HepG2 (cell line): ENCODE results near the gene NUFIP2.

Experiments
- GZF1 ChIP-seq: sonication (generic); formaldehyde crosslinking; IDR thresholded peaks from 2 replicates; pipeline ENCODE4 v1.5.1; 2020; ENCODE audit warnings: mild to moderate bottlenecking, missing genetic modification reagents
- SMC3 ChIP-seq: IDR thresholded peaks from 2 replicates; pipeline ENCODE4 v1.6.1; 2011; ENCODE audit warnings: low read length, improper control_type of control experiment
- ZBTB7A ChIP-seq: sonication (generic); formaldehyde crosslinking; IDR thresholded peaks from 2 replicates; pipeline ENCODE4 v1.8.0; 2022; ENCODE audit warnings: mild to moderate bottlenecking, missing genetic modification reagents
- ZFY ChIP-seq: sonication (generic); formaldehyde crosslinking; IDR thresholded peaks from 2 replicates; pipeline ENCODE4 v1.4.0; 2020; ENCODE audit warnings: missing genetic modification reagents
- ZIK1 ChIP-seq: sonication (generic); formaldehyde crosslinking; IDR thresholded peaks from 2 replicates; pipeline ENCODE4 v1.5.0; 2020; ENCODE audit warnings: mild to moderate bottlenecking, low read depth, missing genetic modification reagents, borderline replicate concordance
- ZNF530 ChIP-seq: sonication (generic); formaldehyde crosslinking; IDR thresholded peaks from 2 replicates; pipeline ENCODE4 v1.5.0; 2020; ENCODE audit warnings: low read depth, mild to moderate bottlenecking, missing genetic modification reagents
- ZNF768 ChIP-seq: sonication (generic); formaldehyde crosslinking; IDR thresholded peaks from 2 replicates; pipeline ENCODE4 v1.4.0; 2020; ENCODE audit warnings: missing genetic modification reagents
- TF ChIP-seq, protein P1 (sequence below): sonication (generic); formaldehyde crosslinking; IDR thresholded peaks from 2 replicates; pipeline ENCODE4 v1.5.0; 2020; ENCODE audit warnings: mild to moderate bottlenecking, missing genetic modification reagents, moderate library complexity
- TF ChIP-seq, protein P2 (sequence below): sonication (generic); formaldehyde crosslinking; IDR thresholded peaks from 2 replicates; pipeline ENCODE4 v1.8.0; 2022; ENCODE audit warnings: mild to moderate bottlenecking, missing genetic modification reagents

DNA sequence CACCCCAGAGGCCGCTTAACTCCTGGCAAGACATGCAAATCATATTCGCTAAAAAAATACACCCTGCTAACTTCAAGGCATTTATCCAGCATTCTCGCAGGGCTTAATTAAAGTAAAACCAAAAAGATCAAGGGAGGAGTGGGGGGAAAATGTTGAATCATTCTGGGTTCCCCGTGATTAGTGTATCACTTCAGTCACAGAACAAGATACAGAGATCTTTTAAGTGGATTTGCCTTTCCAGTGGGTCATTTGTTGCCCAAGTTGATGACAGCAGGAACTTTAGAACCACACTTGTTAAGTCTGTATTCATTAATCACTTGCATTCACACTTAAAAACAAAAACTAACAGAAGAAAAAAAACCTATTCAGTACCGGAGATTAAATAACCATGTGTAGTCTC is 30.0 kb downstream of the NUFIP2 start:
- TF ChIP-seq ZNF530 (CRISPR knock-in tag) = no peak
- TF ChIP-seq, protein P1, sequence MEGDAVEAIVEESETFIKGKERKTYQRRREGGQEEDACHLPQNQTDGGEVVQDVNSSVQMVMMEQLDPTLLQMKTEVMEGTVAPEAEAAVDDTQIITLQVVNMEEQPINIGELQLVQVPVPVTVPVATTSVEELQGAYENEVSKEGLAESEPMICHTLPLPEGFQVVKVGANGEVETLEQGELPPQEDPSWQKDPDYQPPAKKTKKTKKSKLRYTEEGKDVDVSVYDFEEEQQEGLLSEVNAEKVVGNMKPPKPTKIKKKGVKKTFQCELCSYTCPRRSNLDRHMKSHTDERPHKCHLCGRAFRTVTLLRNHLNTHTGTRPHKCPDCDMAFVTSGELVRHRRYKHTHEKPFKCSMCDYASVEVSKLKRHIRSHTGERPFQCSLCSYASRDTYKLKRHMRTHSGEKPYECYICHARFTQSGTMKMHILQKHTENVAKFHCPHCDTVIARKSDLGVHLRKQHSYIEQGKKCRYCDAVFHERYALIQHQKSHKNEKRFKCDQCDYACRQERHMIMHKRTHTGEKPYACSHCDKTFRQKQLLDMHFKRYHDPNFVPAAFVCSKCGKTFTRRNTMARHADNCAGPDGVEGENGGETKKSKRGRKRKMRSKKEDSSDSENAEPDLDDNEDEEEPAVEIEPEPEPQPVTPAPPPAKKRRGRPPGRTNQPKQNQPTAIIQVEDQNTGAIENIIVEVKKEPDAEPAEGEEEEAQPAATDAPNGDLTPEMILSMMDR = no peak
- no peak for TF ChIP-seq GZF1
- TF ChIP-seq, protein P2, sequence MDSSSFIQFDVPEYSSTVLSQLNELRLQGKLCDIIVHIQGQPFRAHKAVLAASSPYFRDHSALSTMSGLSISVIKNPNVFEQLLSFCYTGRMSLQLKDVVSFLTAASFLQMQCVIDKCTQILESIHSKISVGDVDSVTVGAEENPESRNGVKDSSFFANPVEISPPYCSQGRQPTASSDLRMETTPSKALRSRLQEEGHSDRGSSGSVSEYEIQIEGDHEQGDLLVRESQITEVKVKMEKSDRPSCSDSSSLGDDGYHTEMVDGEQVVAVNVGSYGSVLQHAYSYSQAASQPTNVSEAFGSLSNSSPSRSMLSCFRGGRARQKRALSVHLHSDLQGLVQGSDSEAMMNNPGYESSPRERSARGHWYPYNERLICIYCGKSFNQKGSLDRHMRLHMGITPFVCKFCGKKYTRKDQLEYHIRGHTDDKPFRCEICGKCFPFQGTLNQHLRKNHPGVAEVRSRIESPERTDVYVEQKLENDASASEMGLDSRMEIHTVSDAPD = no peak
- no peak for TF ChIP-seq ZIK1 (CRISPR knock-in tag)
- no peak for TF ChIP-seq ZFY (CRISPR knock-in tag)
- no peak for TF ChIP-seq SMC3
- no peak for TF ChIP-seq ZNF768 (CRISPR knock-in tag)
- no peak for TF ChIP-seq ZBTB7A (CRISPR knock-in tag)
